Stimulated activated CD8-positive, alpha-beta memory T cell treated with anti-CD3 and anti-CD28 coated beads, Interleukin-15, amount 100 ng/mL, for 24 hours (primary cell): ENCODE data around the gene SPTY2D1.
"Not testable (repeated sequence)": the region's sequence is repeated elsewhere in the genome, so short reads cannot be mapped to it uniquely, and the experiment has no call there.

Source experiments
- DNase-seq: peaks from one replicate; pipeline ENCODE4 v3.0.0-alpha.2; 2020; ENCODE audit warnings: low read depth

The SPTY2D1 gene

GRCh38 chr11:18634140-18635032, at the start of gene SPTY2D1:
SPTY2D1 (minus strand) TSS chr11:18634342; CDS start chr11:18634257, 85 bp downstream.
- DNase-seq = peak; percentile 86

GRCh38 chr11:18682466-18682865, 48.3 kb upstream of the SPTY2D1 start:
- DNase-seq = no peak

GRCh38 chr11:18681949-18682348, 47.8 kb upstream of the SPTY2D1 start:
- DNase-seq = not testable (repeated sequence)

GRCh38 chr11:18677560-18677959, 43.4 kb upstream of the SPTY2D1 start:
- DNase-seq = no peak

GRCh38 chr11:18676803-18677202, 42.7 kb upstream of the SPTY2D1 start:
- DNase-seq = no peak

GRCh38 chr11:18672209-18672608, 38.1 kb upstream of the SPTY2D1 start:
- not testable (repeated sequence) for DNase-seq

GRCh38 chr11:18671246-18671645, 37.1 kb upstream of the SPTY2D1 start:
- DNase-seq = no peak

GRCh38 chr11:18669711-18670110, 35.6 kb upstream of the SPTY2D1 start:
- no peak for DNase-seq

- DNase-seq = no peak
Measured at GRCh38 chr11:18669219-18669596, 35.1 kb upstream of the SPTY2D1 start.

GRCh38 chr11:18668131-18668530, 34.0 kb upstream of the SPTY2D1 start:
- DNase-seq = no peak

GRCh38 chr11:18665353-18665872, 31.3 kb upstream of the SPTY2D1 start:
- not testable (repeated sequence) for DNase-seq

- DNase-seq = no peak
Measured at GRCh38 chr11:18657673-18658072, 23.5 kb upstream of the SPTY2D1 start.

GRCh38 chr11:18650859-18651557, 16.9 kb upstream of the SPTY2D1 start:
- DNase-seq = no peak

GRCh38 chr11:18650353-18650752, 16.2 kb upstream of the SPTY2D1 start:
- DNase-seq = no peak

- DNase-seq = not testable (repeated sequence)
Measured at GRCh38 chr11:18643034-18643433, 8.9 kb upstream of the SPTY2D1 start.

GRCh38 chr11:18641677-18642076, 7.5 kb upstream of the SPTY2D1 start:
- DNase-seq = no peak

- DNase-seq = no peak
Measured at GRCh38 chr11:18633256-18634139, 644 bp downstream of the SPTY2D1 start.

GRCh38 chr11:18632841-18633240, 1.3 kb downstream of the SPTY2D1 start:
- DNase-seq = no peak

- DNase-seq = no peak
Measured at GRCh38 chr11:18624161-18624560, 10.0 kb downstream of the SPTY2D1 start.

GRCh38 chr11:18623707-18624106, 10.4 kb downstream of the SPTY2D1 start:
- no peak for DNase-seq

- no peak for DNase-seq
Measured at GRCh38 chr11:18618342-18619025, 15.7 kb downstream of the SPTY2D1 start.
